Caco-2 (cell line): ENCODE data around the gene PDZD2. TPM values are rescaled to one million over a fixed set of nuclear protein-coding genes. Genes with fewer than 3 reads are reported as not detected.

ENCODE experiments used
- BruUV-seq: library from RNA; stranded (reverse); fragments of 400-500 nt; replicated peaks from 2 replicates; lab custom pipeline; 2021; lab: Mats Ljungman, UMichigan
- CTCF ChIA-PET: fragments of 300-600 bp; sonication (Branson Sonifier 250); formaldehyde crosslinking; loops from one replicate; lab custom pipeline; 2022; ENCODE audit warnings: antibody characterized with exemption; lab: Charles Lee
- POLR2A ChIA-PET: fragments of 300-600 bp; sonication (Branson Sonifier 250); formaldehyde crosslinking; loops from one replicate; lab custom pipeline; 2022; ENCODE audit warnings: antibody characterized with exemption; lab: Charles Lee
- DNase-seq, 2 experiments: peaks; one replicate each; pipeline versions ENCODE4 v3.0.0 to v3.0.0-alpha.2; 2020 to 2022
- H3K27me3 ChIP-seq: replicated peaks from 2 replicates; pipeline ENCODE4 v1.6.0; 2011; ENCODE audit warnings: low read length; ENCODE audit not compliant: control insufficient read depth, insufficient read depth
- H3K36me3 ChIP-seq: 2 replicates; pipeline ENCODE4 v1.5.1; 2011; ENCODE audit warnings: low read length; ENCODE audit not compliant: control insufficient read depth, insufficient read depth
- H3K4me1 ChIP-seq: fragments of 250-450 bp; sonication (Bioruptor Pico); 2 replicates; pipeline ENCODE4 v1.5.1; 2020; ENCODE audit warnings: mild to moderate bottlenecking
- H3K4me3 ChIP-seq: 2 replicates; pipeline ENCODE4 v1.5.1; 2011; ENCODE audit warnings: low read depth, mild to moderate bottlenecking, control low read depth, low read length
- H3K9me3 ChIP-seq: fragments of 250-450 bp; sonication (Bioruptor Pico); 2 replicates; pipeline ENCODE4 v1.5.1; 2020; ENCODE audit warnings: mild to moderate bottlenecking, moderate library complexity
- H3K27ac Mint-ChIP-seq: one replicate; pipeline ENCODE4 v1.8.0; 2022; ENCODE audit warnings: mixed read lengths; ENCODE audit not compliant: unreplicated experiment
- H3K27me3 Mint-ChIP-seq: one replicate; pipeline ENCODE4 v1.8.0; 2022; ENCODE audit warnings: mixed read lengths; ENCODE audit not compliant: insufficient read depth, unreplicated experiment
- H3K36me3 Mint-ChIP-seq: one replicate; pipeline ENCODE4 v1.8.0; 2022; ENCODE audit warnings: mild to moderate bottlenecking, mixed read lengths; ENCODE audit not compliant: insufficient read depth, unreplicated experiment
- H3K4me1 Mint-ChIP-seq: one replicate; pipeline ENCODE4 v1.8.0; 2022; ENCODE audit warnings: low read depth, mixed read lengths; ENCODE audit not compliant: unreplicated experiment
- H3K4me3 Mint-ChIP-seq: one replicate; pipeline ENCODE4 v1.8.0; 2022; ENCODE audit warnings: mild to moderate bottlenecking, moderate library complexity, mixed read lengths; ENCODE audit not compliant: unreplicated experiment
- H3K9me3 Mint-ChIP-seq: one replicate; pipeline ENCODE4 v1.8.0; 2022; ENCODE audit warnings: mixed read lengths; ENCODE audit not compliant: unreplicated experiment
- intact Hi-C: fragments of 100-400 bp; cut with micrococcal nuclease; formaldehyde crosslinking; loops from one replicate; pipeline ENCODE4 v1.10.0; 2022; ENCODE audit not compliant: unreplicated experiment
- total RNA-seq: library from RNA; stranded (reverse); gene quantifications from 2 replicates; pipeline ENCODE4 v1.2.3, GENCODE V29; 2022
- TF ChIP-seq, protein P1 (sequence below), 2 experiments: fragments of 200-600 bp in 1 of 2; IDR thresholded peaks; 1 replicate in 1 of 2; 2 replicates in 1 of 2; pipeline versions ENCODE4 v1.5.1 to v1.8.0; 2011 to 2022; ENCODE audit warnings: antibody characterized with exemption in 1 of 2, control low read depth in 1 of 2, inconsistent platforms in 1 of 2, low read depth in 1 of 2, low read length in 1 of 2, mild to moderate bottlenecking in 1 of 2, moderate library complexity in 1 of 2; ENCODE audit not compliant: insufficient read depth in 1 of 2, severe bottlenecking in 1 of 2, unreplicated experiment in 1 of 2

Gene PDZD2
- total RNA-seq, 1 experiment from 2014 or later = 0.16 TPM

DNA sequence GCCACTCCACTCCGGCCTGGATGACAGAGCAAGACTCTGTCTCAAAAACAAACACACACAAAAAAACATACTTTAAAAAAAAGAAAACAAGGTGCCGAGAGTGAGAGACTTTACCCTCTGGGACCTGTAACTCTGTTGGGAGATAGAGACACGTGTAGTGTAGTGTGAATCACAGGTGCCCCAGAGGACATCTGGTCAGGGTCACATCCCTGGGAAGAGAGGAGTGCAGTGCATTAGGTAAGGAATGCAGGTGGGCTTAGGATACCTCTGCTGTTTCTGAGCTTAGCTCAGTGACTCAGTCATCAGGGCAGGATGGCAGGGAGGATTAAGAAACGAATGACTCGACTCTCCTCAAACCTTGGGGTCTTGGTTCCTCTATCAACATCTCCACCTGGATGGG is 360.5 kb downstream of the PDZD2 start:
- ChIA-PET CTCF (no interaction called here), POLR2A (no interaction called here)
- H3K27me3 ChIP-seq = no peaks in the 10 kb centered on the region
- no peak overlapping the region for H3K4me3 ChIP-seq
- H3K9me3 ChIP-seq = no peaks in the 10 kb centered on the region
- no peaks in the 10 kb centered on the region for H3K36me3 ChIP-seq
- Mint-ChIP-seq H3K9me3 (peaks cover 16% of the 10 kb centered on the region), H3K4me1 (no peaks in the 10 kb centered on the region), H3K36me3 (no peaks in the 10 kb centered on the region), H3K4me3 (no peak overlapping the region), H3K27me3 (peaks cover 4% of the 10 kb centered on the region), H3K27ac (no peak overlapping the region)
- TF ChIP-seq, protein P1, sequence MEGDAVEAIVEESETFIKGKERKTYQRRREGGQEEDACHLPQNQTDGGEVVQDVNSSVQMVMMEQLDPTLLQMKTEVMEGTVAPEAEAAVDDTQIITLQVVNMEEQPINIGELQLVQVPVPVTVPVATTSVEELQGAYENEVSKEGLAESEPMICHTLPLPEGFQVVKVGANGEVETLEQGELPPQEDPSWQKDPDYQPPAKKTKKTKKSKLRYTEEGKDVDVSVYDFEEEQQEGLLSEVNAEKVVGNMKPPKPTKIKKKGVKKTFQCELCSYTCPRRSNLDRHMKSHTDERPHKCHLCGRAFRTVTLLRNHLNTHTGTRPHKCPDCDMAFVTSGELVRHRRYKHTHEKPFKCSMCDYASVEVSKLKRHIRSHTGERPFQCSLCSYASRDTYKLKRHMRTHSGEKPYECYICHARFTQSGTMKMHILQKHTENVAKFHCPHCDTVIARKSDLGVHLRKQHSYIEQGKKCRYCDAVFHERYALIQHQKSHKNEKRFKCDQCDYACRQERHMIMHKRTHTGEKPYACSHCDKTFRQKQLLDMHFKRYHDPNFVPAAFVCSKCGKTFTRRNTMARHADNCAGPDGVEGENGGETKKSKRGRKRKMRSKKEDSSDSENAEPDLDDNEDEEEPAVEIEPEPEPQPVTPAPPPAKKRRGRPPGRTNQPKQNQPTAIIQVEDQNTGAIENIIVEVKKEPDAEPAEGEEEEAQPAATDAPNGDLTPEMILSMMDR (IDR thresholded peaks at IDR 0.05; ENCODE audit: insufficient read depth in 1 of 2, low read depth in 1 of 2, low read length in 1 of 2, severe bottlenecking in 1 of 2, unreplicated experiment in 1 of 2) = no peak
- no TSS peak for BruUV-seq
- H3K4me1 ChIP-seq = no peaks in the 10 kb centered on the region
- DNase-seq = no peak
- intact Hi-C loops = no loop called here

DNA sequence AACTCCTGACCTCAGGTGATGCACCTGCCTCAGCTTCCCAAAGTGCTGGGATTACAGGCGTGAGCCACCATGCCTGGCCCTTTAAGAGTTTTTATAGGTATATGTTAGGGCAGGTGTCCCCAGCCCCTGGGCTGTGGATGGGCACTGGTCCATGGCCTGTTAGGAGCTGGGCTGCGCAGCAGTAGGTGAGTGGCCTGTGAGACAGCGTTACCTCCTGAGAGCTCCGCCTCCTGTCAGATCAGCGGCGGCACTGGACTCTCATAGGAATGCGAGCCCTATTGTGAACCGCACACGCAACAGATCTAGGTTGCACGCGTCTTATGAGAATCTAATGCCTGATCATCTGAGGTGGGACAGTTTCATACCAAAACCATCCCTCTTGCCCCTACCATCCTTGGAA is 361.8 kb downstream of the PDZD2 start:
- H3K36me3 ChIP-seq = no peaks in the 10 kb centered on the region
- no peaks in the 10 kb centered on the region for H3K9me3 ChIP-seq
- BruUV-seq = no TSS peak
- H3K9me3 Mint-ChIP-seq = peaks cover 16% of the 10 kb centered on the region
- peaks cover 4% of the 10 kb centered on the region for H3K27me3 Mint-ChIP-seq
- no peaks in the 10 kb centered on the region for H3K4me1 ChIP-seq
- no peak for DNase-seq
- no peaks in the 10 kb centered on the region for H3K27me3 ChIP-seq
- CTCF ChIA-PET = no interaction called here
- intact Hi-C loops = no loop called here
- no peak overlapping the region for H3K27ac Mint-ChIP-seq
- H3K4me3 ChIP-seq = no peak overlapping the region
- H3K4me1 Mint-ChIP-seq = no peaks in the 10 kb centered on the region
- TF ChIP-seq, protein P1 (IDR thresholded peaks at IDR 0.05; ENCODE audit: insufficient read depth in 1 of 2, low read depth in 1 of 2, low read length in 1 of 2, severe bottlenecking in 1 of 2, unreplicated experiment in 1 of 2) = no peak
- POLR2A ChIA-PET = no interaction called here
- H3K36me3 Mint-ChIP-seq = no peaks in the 10 kb centered on the region
- H3K4me3 Mint-ChIP-seq = no peak overlapping the region

DNA sequence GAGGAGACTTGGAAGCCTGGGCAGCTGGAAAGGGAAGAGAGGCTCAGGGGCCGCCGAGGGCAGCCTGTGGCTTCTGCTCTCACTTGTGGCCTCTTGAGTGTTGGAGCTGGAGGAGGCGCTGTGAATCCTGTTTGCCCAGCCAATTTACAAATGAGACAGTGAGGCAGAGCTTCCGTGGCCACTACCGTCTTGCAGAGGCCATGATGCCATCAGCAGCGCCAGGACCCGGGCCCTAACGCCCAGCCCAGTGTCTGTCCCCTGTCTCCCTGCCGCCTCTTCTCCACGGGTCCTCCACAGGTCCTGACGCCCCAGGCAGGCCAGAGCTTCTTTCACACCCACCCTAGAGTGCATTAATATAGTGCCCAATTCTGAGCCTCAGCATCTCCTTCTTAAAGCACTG is 362.4 kb downstream of the PDZD2 start:
- H3K36me3 Mint-ChIP-seq = no peaks in the 10 kb centered on the region
- Histone ChIP-seq H3K4me1 (no peaks in the 10 kb centered on the region), H3K9me3 (no peaks in the 10 kb centered on the region), H3K36me3 (no peaks in the 10 kb centered on the region), H3K4me3 (no peak overlapping the region), H3K27me3 (no peaks in the 10 kb centered on the region)
- intact Hi-C loops = no loop called here
- peaks cover 16% of the 10 kb centered on the region for H3K9me3 Mint-ChIP-seq
- ChIA-PET CTCF (no interaction called here), POLR2A (no interaction called here)
- DNase-seq = no peak
- BruUV-seq = no TSS peak
- TF ChIP-seq, protein P1 (IDR thresholded peaks at IDR 0.05; ENCODE audit: insufficient read depth in 1 of 2, low read depth in 1 of 2, low read length in 1 of 2, severe bottlenecking in 1 of 2, unreplicated experiment in 1 of 2) = no peak
- no peak overlapping the region for H3K27ac Mint-ChIP-seq
- H3K27me3 Mint-ChIP-seq = peaks cover 4% of the 10 kb centered on the region
- no peaks in the 10 kb centered on the region for H3K4me1 Mint-ChIP-seq
- H3K4me3 Mint-ChIP-seq = no peak overlapping the region
